ENCODE data around the gene TMEM204.

DNA sequence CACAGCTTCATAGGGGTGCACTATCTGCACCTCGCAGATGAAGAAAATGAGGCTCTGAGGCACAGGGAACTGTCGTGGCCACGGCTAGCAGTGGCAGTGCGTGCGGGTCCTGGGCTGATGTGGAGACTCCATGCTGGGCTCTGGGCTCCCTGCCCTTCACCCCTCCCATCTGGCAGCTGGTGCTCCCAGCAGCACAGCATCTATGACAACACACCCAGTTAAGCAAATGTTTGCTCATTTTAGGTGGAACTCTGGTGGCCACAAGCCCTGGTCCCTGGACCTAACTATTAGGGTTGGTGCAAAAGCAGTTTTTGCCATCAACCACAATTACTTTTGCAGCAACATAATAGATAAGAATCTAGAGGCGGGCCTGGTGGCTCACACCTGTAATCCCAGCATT is 47.5 kb downstream of the TMEM204 start:
- TF ChIP-seq EZH2 (IDR thresholded peaks at IDR 0.05; ENCODE audit: borderline replicate concordance, insufficient read depth, low read depth, low read length, poor library complexity, severe bottlenecking), result no peak
- TF ChIP-seq, protein P1, sequence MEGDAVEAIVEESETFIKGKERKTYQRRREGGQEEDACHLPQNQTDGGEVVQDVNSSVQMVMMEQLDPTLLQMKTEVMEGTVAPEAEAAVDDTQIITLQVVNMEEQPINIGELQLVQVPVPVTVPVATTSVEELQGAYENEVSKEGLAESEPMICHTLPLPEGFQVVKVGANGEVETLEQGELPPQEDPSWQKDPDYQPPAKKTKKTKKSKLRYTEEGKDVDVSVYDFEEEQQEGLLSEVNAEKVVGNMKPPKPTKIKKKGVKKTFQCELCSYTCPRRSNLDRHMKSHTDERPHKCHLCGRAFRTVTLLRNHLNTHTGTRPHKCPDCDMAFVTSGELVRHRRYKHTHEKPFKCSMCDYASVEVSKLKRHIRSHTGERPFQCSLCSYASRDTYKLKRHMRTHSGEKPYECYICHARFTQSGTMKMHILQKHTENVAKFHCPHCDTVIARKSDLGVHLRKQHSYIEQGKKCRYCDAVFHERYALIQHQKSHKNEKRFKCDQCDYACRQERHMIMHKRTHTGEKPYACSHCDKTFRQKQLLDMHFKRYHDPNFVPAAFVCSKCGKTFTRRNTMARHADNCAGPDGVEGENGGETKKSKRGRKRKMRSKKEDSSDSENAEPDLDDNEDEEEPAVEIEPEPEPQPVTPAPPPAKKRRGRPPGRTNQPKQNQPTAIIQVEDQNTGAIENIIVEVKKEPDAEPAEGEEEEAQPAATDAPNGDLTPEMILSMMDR (IDR thresholded peaks at IDR 0.05), result no peak
